ENCODE data around the gene TRIM37.
"Not testable (repeated sequence)": the region's sequence is repeated elsewhere in the genome, so short reads cannot be mapped to it uniquely, and the experiment has no call there.

Gene TRIM37

GRCh38 chr17:59139939-59140338, 33.3 kb upstream of the TRIM37 start:
- no peak for DNase-seq (ENCODE audit: low read depth)
- no peak for TF ChIP-seq CTCF (IDR thresholded peaks at IDR 0.05; ENCODE audit: control insufficient read depth, insufficient read depth, low read depth, low read length, missing control alignments)
- H3K4me3 ChIP-seq (ENCODE audit: control insufficient read depth, low read depth, low read length): no peak overlapping the region

DNA sequence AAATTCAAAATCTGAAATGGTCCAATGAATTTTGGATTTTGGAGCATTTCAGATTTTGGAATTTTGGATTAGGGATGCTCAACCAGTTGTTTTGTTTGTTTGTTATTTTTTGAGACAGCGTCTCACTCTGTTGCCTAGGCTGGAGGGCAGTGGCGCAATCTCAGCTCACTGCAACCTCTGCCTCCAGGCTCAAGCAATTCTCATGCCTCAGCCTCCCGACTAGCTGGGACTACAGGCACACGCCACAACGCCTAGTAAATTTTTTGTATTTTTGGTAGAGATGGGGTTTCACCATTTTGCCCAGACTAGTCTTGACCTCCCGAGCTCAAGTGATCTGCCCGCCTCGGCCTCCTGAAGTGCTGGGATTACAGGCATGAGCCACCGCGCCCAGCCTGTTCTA, 31.7 kb upstream of the TRIM37 start:
- not testable (repeated sequence) for H3K4me3 ChIP-seq (ENCODE audit: control insufficient read depth, low read depth, low read length); DNase-seq (ENCODE audit: low read depth)

DNA sequence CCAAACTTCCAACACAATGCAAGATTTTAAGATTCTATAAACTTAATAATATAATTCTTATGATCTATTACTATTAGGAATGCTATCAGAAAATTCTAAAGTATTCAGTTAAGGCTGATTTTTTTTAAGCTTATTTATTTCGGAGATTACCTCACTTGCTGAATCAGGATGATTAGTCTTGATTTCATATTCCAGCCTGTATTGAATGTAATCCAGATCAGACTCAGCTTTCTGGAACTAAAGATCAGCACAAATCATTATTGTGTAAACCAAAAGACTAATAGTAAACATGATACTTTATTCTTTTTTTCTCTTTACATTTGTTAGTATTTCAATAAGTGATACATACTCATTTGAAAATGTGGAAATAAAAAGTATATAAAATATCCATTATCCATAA, 24.5 kb upstream of the TRIM37 start:
- TF ChIP-seq CTCF (IDR thresholded peaks at IDR 0.05; ENCODE audit: control insufficient read depth, insufficient read depth, low read depth, low read length, missing control alignments): no peak
- DNase-seq (ENCODE audit: low read depth): no peak
- no peak overlapping the region for H3K4me3 ChIP-seq (ENCODE audit: control insufficient read depth, low read depth, low read length)

GRCh38 chr17:59129814-59130213, 23.1 kb upstream of the TRIM37 start:
- no peak for DNase-seq (ENCODE audit: low read depth)
- no peak overlapping the region for H3K4me3 ChIP-seq (ENCODE audit: control insufficient read depth, low read depth, low read length)
- no peak for TF ChIP-seq CTCF (IDR thresholded peaks at IDR 0.05; ENCODE audit: control insufficient read depth, insufficient read depth, low read depth, low read length, missing control alignments)

DNA sequence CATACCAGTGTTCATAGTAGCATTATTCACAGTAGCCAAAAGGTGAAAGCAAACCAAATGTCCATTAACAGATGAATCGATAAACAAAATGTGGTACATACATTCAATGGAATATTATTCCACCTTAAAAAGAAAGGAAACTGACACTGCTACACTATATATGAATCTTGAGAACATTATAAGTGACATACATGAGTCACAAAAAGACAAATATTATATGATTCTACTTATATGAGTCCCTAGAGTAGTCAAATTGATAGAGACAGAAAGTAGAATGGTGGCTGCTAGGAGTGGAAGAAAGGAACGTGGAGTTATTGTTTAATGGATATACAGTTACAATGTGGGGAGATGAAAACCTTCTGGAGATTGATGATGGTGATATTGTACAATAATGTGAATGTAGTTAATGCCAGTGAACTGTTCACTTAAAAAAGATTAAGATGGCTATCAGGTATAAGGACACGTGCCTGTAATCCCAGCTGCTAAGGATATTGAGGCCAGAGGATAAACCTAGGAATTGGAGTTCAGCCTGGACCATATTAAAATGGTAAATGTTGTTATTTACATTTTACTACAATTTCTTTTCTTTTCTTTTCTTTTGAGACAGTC, 20.2 kb upstream of the TRIM37 start:
- no peak for DNase-seq (ENCODE audit: low read depth)
- H3K4me3 ChIP-seq (ENCODE audit: control insufficient read depth, low read depth, low read length): no peak overlapping the region
- no peak for TF ChIP-seq CTCF (IDR thresholded peaks at IDR 0.05; ENCODE audit: control insufficient read depth, insufficient read depth, low read depth, low read length, missing control alignments)

- TF ChIP-seq CTCF (IDR thresholded peaks at IDR 0.05; ENCODE audit: control insufficient read depth, insufficient read depth, low read depth, low read length, missing control alignments): no peak
- no peak overlapping the region for H3K4me3 ChIP-seq (ENCODE audit: control insufficient read depth, low read depth, low read length)
- no peak for DNase-seq (ENCODE audit: low read depth)
Observed at GRCh38 chr17:59124665-59125064, 18.0 kb upstream of the TRIM37 start.

- H3K4me3 ChIP-seq (ENCODE audit: control insufficient read depth, low read depth, low read length): no peak overlapping the region
- TF ChIP-seq CTCF (IDR thresholded peaks at IDR 0.05; ENCODE audit: control insufficient read depth, insufficient read depth, low read depth, low read length, missing control alignments): no peak
- DNase-seq (ENCODE audit: low read depth): no peak
Observed at GRCh38 chr17:59121901-59122480, 15.3 kb upstream of the TRIM37 start.
